ENCODE data around the gene UBE2A. TPM values are rescaled to one million over a fixed set of nuclear protein-coding genes. Genes with fewer than 3 reads are reported as not detected.

Gene UBE2A
- total and polyA plus RNA-seq, 2 of the 13 experiments (the other 11 are each of a cell fraction or from before 2014, with no cell fraction given), result 17.0 to 30.5 TPM

DNA sequence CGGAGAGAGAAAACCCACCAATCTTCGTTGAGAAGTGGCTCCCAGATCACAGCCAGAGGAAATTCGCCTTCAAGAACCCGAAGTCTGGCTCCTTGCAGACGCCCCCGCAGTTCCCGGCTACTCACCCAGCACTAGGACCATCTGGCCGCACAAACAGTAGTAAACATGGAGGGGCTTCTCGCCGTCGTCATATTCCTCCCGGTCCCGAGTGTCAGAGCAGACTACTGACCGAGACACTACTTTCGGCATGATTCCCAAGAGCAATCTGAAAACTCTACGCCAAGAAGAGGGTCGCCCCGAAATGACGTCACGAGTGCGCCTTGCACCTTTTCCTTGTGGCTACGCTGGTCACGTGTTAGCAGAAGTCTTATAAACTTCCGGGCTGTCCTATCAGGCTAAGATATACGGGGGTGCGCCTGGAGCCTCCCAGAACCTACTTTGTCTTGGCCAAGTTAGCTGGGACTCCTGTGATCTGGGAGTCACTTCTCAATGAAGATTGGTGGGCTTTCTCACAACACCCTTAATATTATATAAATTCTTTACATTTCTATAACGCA, 9.2 kb upstream of the UBE2A start, which contains the start of gene STEEP1 (continued):
- no peak for TF ChIP-seq HMGXB3 (CRISPR knock-in tag; IDR thresholded peaks at IDR 0.05; ENCODE audit: borderline replicate concordance)
- TF ChIP-seq, protein P1, sequence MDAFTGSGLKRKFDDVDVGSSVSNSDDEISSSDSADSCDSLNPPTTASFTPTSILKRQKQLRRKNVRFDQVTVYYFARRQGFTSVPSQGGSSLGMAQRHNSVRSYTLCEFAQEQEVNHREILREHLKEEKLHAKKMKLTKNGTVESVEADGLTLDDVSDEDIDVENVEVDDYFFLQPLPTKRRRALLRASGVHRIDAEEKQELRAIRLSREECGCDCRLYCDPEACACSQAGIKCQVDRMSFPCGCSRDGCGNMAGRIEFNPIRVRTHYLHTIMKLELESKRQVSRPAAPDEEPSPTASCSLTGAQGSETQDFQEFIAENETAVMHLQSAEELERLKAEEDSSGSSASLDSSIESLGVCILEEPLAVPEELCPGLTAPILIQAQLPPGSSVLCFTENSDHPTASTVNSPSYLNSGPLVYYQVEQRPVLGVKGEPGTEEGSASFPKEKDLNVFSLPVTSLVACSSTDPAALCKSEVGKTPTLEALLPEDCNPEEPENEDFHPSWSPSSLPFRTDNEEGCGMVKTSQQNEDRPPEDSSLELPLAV (CRISPR knock-in tag; conservative IDR thresholded peaks at IDR 0.05; ENCODE audit: low read depth), result no peak
- TF ChIP-seq GATAD2A (CRISPR knock-in tag; IDR thresholded peaks at IDR 0.05), result peak; percentile 23; the same call in 1 of the 2 replicates
- TF ChIP-seq, protein P2, sequence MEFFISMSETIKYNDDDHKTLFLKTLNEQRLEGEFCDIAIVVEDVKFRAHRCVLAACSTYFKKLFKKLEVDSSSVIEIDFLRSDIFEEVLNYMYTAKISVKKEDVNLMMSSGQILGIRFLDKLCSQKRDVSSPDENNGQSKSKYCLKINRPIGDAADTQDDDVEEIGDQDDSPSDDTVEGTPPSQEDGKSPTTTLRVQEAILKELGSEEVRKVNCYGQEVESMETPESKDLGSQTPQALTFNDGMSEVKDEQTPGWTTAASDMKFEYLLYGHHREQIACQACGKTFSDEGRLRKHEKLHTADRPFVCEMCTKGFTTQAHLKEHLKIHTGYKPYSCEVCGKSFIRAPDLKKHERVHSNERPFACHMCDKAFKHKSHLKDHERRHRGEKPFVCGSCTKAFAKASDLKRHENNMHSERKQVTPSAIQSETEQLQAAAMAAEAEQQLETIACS (CRISPR knock-in tag; IDR thresholded peaks at IDR 0.05), result no peak
- TF ChIP-seq ZNF260 (CRISPR knock-in tag; IDR thresholded peaks at IDR 0.05; ENCODE audit: borderline replicate concordance, low read depth), result no peak
- no peak for TF ChIP-seq ZNF646 (CRISPR knock-in tag; IDR thresholded peaks at IDR 0.05)
- no peak for TF ChIP-seq ZNF24 (IDR thresholded peaks at IDR 0.05)
- no peak for TF ChIP-seq CCDC6 (CRISPR knock-in tag; IDR thresholded peaks at IDR 0.05)
- no peak for TF ChIP-seq PLSCR1 (CRISPR knock-in tag; IDR thresholded peaks at IDR 0.05; ENCODE audit: borderline replicate concordance)
- no peak for TF ChIP-seq ZNF781 (CRISPR knock-in tag; IDR thresholded peaks at IDR 0.05; ENCODE audit: borderline replicate concordance, not compliant biosample characterization)
- TF ChIP-seq, protein P3, sequence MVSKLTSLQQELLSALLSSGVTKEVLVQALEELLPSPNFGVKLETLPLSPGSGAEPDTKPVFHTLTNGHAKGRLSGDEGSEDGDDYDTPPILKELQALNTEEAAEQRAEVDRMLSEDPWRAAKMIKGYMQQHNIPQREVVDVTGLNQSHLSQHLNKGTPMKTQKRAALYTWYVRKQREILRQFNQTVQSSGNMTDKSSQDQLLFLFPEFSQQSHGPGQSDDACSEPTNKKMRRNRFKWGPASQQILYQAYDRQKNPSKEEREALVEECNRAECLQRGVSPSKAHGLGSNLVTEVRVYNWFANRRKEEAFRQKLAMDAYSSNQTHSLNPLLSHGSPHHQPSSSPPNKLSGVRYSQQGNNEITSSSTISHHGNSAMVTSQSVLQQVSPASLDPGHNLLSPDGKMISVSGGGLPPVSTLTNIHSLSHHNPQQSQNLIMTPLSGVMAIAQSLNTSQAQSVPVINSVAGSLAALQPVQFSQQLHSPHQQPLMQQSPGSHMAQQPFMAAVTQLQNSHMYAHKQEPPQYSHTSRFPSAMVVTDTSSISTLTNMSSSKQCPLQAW (CRISPR knock-in tag; IDR thresholded peaks at IDR 0.05), result no peak
- TF ChIP-seq ZNF225 (CRISPR knock-in tag; IDR thresholded peaks at IDR 0.05), result no peak

Data from HepG2 (cell line).